ENCODE results near the gene JARID2. TPM values are rescaled to one million over a fixed set of nuclear protein-coding genes. Genes with fewer than 3 reads are reported as not detected.

JARID2 gene
- total RNA-seq, 2 experiments from 2014 or later, result 19.0 to 19.5 TPM

DNA sequence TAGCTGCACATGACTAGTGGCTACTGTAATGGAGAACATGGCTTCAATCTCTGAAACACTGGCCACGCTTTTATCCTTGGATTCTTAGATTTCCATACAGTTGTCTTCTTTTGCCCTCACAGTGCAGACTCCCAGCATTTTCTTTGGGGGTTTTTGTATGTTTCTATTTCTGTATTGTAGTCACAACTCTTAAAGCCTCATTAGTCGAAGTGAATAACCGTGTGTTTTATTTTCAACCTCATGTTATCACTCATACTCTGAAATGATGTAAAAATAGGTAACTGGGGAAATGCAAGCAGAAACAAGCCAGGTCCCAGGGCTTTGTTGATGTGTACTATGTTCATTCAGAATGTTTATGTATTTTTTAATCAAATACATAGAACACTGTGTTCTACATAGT, 162.9 kb downstream of the JARID2 start:
- H2AFZ ChIP-seq (ENCODE audit: low read length), result no peak overlapping the region
- POLR2A ChIA-PET, result interaction anchor here (0.6 kb wide), 1 partner anchor 178 kb away, joined by 3 read pairs; no protein-coding TSS in a partner anchor
- no peak overlapping the region for H3K27ac ChIP-seq (ENCODE audit: low read depth, low read length, poor library complexity, severe bottlenecking)
- no peak overlapping the region for H3K4me2 ChIP-seq (ENCODE audit: low read length)
- H3K9me2 ChIP-seq (ENCODE audit: insufficient read depth, low read length), result no peaks in the 10 kb centered on the region
- no peak for DNase-seq (ENCODE audit: low spot score)
- H3K36me3 ChIP-seq (ENCODE audit: insufficient read depth, low read length), result no peaks in the 10 kb centered on the region
- no peaks in the 10 kb centered on the region for H4K20me1 ChIP-seq (ENCODE audit: insufficient read depth, low read length)
- intact Hi-C loops (cut with micrococcal nuclease; ENCODE audit: unreplicated experiment), result no loop called here
- no peak for TF ChIP-seq EZH2phosphoT487 (IDR thresholded peaks at IDR 0.05; ENCODE audit: borderline replicate concordance, low read depth, low read length)
- TF ChIP-seq, protein P1, sequence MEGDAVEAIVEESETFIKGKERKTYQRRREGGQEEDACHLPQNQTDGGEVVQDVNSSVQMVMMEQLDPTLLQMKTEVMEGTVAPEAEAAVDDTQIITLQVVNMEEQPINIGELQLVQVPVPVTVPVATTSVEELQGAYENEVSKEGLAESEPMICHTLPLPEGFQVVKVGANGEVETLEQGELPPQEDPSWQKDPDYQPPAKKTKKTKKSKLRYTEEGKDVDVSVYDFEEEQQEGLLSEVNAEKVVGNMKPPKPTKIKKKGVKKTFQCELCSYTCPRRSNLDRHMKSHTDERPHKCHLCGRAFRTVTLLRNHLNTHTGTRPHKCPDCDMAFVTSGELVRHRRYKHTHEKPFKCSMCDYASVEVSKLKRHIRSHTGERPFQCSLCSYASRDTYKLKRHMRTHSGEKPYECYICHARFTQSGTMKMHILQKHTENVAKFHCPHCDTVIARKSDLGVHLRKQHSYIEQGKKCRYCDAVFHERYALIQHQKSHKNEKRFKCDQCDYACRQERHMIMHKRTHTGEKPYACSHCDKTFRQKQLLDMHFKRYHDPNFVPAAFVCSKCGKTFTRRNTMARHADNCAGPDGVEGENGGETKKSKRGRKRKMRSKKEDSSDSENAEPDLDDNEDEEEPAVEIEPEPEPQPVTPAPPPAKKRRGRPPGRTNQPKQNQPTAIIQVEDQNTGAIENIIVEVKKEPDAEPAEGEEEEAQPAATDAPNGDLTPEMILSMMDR (conservative IDR thresholded peaks at IDR 0.05; ENCODE audit: low read length), result no peak
- peaks cover 6% of the 10 kb centered on the region for H3K4me1 ChIP-seq (ENCODE audit: insufficient read depth, low read length, poor library complexity, severe bottlenecking)
- CTCF ChIA-PET (ENCODE audit: unreplicated experiment), result no interaction called here
- H3K79me2 ChIP-seq (ENCODE audit: insufficient read depth, low read depth, low read length), result no peaks in the 10 kb centered on the region
- H3K4me3 ChIP-seq (ENCODE audit: low read depth, low read length, poor library complexity, severe bottlenecking), result no peak overlapping the region
- no TSS peak for BruUV-seq (replicated peaks)
- no peaks in the 10 kb centered on the region for H3K9me3 ChIP-seq (ENCODE audit: low read length)

DNA sequence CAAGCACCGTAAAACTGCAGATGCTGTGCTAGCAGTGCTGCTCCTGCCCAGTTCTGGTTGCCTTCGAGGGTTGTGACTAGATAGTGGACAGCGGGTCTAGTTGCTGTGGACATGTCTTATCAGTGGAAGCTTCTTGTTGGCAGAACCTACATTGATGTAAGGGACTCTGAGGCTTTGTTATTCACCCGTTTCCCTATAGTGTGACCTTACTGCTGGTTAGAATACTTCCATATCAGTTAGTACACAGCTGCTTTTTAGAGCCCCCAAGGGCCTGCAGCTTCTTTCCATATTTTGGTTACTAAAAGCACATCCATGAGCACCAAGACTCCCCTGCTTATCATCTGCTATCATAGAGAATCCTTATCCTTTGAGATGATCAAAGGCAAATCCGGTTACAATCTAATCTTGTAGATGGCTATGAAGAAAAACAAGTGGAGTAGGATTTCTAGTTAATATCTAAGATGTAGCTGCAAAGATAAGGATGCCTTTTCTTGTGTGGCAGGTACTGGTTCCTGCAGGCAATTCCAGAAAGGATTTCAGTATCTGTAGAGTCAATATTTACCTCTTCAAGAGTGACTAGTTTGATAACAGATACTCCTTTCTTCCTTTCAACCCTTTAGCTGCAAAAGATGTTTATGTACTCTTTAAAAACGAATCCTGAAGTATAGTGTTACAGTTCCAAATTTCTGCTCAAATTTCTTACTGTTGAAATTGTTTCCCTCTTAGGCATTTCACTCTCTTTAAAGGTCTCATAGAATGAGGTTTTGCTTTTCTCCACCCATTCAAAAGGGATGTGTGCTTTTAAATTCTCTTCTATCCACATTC, 163.6 kb downstream of the JARID2 start:
- BruUV-seq (replicated peaks), result no TSS peak
- intact Hi-C loops (cut with micrococcal nuclease; ENCODE audit: unreplicated experiment), result no loop called here
- no peaks in the 10 kb centered on the region for H3K9me3 ChIP-seq (ENCODE audit: low read length)
- H3K4me1 ChIP-seq (ENCODE audit: insufficient read depth, low read length, poor library complexity, severe bottlenecking), result peaks cover 6% of the 10 kb centered on the region
- no peaks in the 10 kb centered on the region for H3K9me2 ChIP-seq (ENCODE audit: insufficient read depth, low read length)
- no peak for DNase-seq (ENCODE audit: low spot score)
- no peak overlapping the region for H3K4me2 ChIP-seq (ENCODE audit: low read length)
- H4K20me1 ChIP-seq (ENCODE audit: insufficient read depth, low read length), result no peaks in the 10 kb centered on the region
- H2AFZ ChIP-seq (ENCODE audit: low read length), result no peak overlapping the region
- no peaks in the 10 kb centered on the region for H3K36me3 ChIP-seq (ENCODE audit: insufficient read depth, low read length)
- no peak overlapping the region for H3K4me3 ChIP-seq (ENCODE audit: low read depth, low read length, poor library complexity, severe bottlenecking)
- no peaks in the 10 kb centered on the region for H3K79me2 ChIP-seq (ENCODE audit: insufficient read depth, low read depth, low read length)
- H3K27ac ChIP-seq (ENCODE audit: low read depth, low read length, poor library complexity, severe bottlenecking), result no peak overlapping the region
- no peak for TF ChIP-seq EZH2phosphoT487 (IDR thresholded peaks at IDR 0.05; ENCODE audit: borderline replicate concordance, low read depth, low read length)
- TF ChIP-seq, protein P1 (conservative IDR thresholded peaks at IDR 0.05; ENCODE audit: low read length), result no peak
- POLR2A ChIA-PET, result interaction anchor here (0.6 kb wide), 1 partner anchor 178 kb away, joined by 3 read pairs; no protein-coding TSS in a partner anchor
- CTCF ChIA-PET (ENCODE audit: unreplicated experiment), result no interaction called here

DNA sequence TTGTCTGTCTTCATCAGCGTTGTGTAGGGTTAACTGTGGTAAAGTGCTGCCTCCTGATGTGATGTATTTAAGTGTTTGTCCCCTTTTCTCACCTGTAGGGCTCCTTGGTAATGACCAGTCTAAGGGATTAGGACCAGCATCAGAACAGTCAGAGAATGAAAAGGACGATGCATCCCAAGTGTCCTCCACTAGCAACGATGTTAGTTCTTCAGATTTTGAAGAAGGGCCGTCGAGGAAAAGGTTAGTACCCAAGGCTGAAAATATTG, 164.2 kb downstream of the JARID2 start:
- no peak for TF ChIP-seq EZH2phosphoT487 (IDR thresholded peaks at IDR 0.05; ENCODE audit: borderline replicate concordance, low read depth, low read length)
- TF ChIP-seq, protein P1 (conservative IDR thresholded peaks at IDR 0.05; ENCODE audit: low read length), result no peak
- intact Hi-C loops (cut with micrococcal nuclease; ENCODE audit: unreplicated experiment), result no loop called here
- H4K20me1 ChIP-seq (ENCODE audit: insufficient read depth, low read length), result no peaks in the 10 kb centered on the region
- H3K4me1 ChIP-seq (ENCODE audit: insufficient read depth, low read length, poor library complexity, severe bottlenecking), result peaks cover 6% of the 10 kb centered on the region
- BruUV-seq (replicated peaks), result no TSS peak
- H3K9me3 ChIP-seq (ENCODE audit: low read length), result no peaks in the 10 kb centered on the region
- no peak overlapping the region for H2AFZ ChIP-seq (ENCODE audit: low read length)
- H3K4me2 ChIP-seq (ENCODE audit: low read length), result no peak overlapping the region
- CTCF ChIA-PET (ENCODE audit: unreplicated experiment), result no interaction called here
- H3K4me3 ChIP-seq (ENCODE audit: low read depth, low read length, poor library complexity, severe bottlenecking), result no peak overlapping the region
- H3K27ac ChIP-seq (ENCODE audit: low read depth, low read length, poor library complexity, severe bottlenecking), result no peak overlapping the region
- no peaks in the 10 kb centered on the region for H3K36me3 ChIP-seq (ENCODE audit: insufficient read depth, low read length)
- DNase-seq (ENCODE audit: low spot score), result no peak
- no peaks in the 10 kb centered on the region for H3K9me2 ChIP-seq (ENCODE audit: insufficient read depth, low read length)
- no peaks in the 10 kb centered on the region for H3K79me2 ChIP-seq (ENCODE audit: insufficient read depth, low read depth, low read length)
- POLR2A ChIA-PET, result no interaction called here
